ENCODE results near the gene BTBD1. TPM values are rescaled to one million over a fixed set of nuclear protein-coding genes. Genes with fewer than 3 reads are reported as not detected.

Gene BTBD1
- total RNA-seq, 1 donor from 2014 or later, result 38.7 TPM

DNA sequence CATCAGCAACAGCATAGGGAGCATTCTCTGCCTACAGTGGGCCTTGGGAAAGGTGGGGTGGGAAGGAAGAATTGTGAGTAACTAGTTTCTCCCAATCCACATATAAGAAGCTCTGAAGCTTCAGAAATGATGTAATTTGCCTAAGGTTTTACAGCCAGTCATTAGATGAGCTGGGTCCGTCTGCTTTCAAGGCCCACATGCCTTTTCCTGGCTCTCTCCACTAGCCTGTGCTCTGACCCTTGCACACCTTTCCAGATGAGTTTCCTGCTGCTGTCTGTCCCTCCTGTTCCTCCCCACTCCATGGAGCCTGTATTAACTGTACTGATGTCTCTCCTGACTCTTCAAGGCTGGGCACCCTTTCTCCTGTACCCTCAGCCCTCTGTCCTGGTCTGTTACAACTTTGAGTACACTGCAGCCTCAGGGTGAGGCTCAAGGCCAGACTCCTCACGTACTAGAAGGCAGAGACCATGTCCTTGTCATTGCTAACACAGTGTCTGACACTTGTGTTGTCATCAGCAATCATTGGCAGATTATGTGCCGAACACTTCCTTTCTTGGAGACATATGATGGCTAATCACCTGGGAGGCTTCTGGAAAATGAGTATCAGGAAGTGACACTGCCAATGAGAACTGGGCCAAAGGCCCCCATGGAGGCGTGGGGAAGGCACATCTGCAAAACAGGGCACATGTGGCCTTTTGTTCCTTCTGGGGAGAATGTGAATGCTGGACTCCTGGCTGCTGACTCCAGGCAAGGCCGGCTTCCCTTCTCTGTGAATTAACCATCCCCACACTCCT lies 47.0 kb upstream of the BTBD1 start:
- H3K9me3 Mint-ChIP-seq (ENCODE audit: low read depth), result no peaks in the 10 kb centered on the region
- TF ChIP-seq, protein P1, sequence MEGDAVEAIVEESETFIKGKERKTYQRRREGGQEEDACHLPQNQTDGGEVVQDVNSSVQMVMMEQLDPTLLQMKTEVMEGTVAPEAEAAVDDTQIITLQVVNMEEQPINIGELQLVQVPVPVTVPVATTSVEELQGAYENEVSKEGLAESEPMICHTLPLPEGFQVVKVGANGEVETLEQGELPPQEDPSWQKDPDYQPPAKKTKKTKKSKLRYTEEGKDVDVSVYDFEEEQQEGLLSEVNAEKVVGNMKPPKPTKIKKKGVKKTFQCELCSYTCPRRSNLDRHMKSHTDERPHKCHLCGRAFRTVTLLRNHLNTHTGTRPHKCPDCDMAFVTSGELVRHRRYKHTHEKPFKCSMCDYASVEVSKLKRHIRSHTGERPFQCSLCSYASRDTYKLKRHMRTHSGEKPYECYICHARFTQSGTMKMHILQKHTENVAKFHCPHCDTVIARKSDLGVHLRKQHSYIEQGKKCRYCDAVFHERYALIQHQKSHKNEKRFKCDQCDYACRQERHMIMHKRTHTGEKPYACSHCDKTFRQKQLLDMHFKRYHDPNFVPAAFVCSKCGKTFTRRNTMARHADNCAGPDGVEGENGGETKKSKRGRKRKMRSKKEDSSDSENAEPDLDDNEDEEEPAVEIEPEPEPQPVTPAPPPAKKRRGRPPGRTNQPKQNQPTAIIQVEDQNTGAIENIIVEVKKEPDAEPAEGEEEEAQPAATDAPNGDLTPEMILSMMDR (IDR thresholded peaks at IDR 0.05; ENCODE audit: unreplicated experiment), result no peak
- no peaks in the 10 kb centered on the region for H3K4me1 Mint-ChIP-seq (ENCODE audit: low read depth)
- DNase-seq (ENCODE audit: low spot score, unreplicated experiment), result no peak
- no peaks in the 10 kb centered on the region for H3K36me3 Mint-ChIP-seq (ENCODE audit: insufficient read depth)
- peaks cover 22% of the 10 kb centered on the region for H3K27me3 Mint-ChIP-seq
- no peak overlapping the region for H3K27ac Mint-ChIP-seq
- no peak overlapping the region for H3K4me3 Mint-ChIP-seq (ENCODE audit: low read depth)

DNA sequence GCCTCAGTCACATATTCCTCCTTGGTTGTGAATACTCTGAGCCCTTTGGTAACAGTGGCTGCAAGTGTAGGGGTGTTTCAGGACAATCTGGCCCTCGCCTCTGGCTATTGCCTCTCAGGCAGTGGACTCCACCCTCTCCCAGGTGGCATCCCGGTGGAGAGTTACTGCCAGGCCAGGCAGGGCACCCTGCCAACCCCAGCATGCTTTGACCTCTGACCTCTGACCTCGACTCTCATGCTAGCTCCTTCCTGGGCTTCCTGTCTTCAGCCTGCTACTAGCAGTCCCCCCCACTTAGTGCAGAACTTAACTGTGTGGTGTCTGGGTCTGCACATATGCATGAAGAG lies 45.9 kb upstream of the BTBD1 start:
- H3K36me3 Mint-ChIP-seq (ENCODE audit: insufficient read depth), result no peaks in the 10 kb centered on the region
- H3K4me3 Mint-ChIP-seq (ENCODE audit: low read depth), result no peak overlapping the region
- peaks cover 33% of the 10 kb centered on the region for H3K27me3 Mint-ChIP-seq
- H3K4me1 Mint-ChIP-seq (ENCODE audit: low read depth), result no peaks in the 10 kb centered on the region
- H3K27ac Mint-ChIP-seq, result no peak overlapping the region
- DNase-seq (ENCODE audit: low spot score, unreplicated experiment), result no peak
- H3K9me3 Mint-ChIP-seq (ENCODE audit: low read depth), result no peaks in the 10 kb centered on the region
- TF ChIP-seq, protein P1 (IDR thresholded peaks at IDR 0.05; ENCODE audit: unreplicated experiment), result no peak

DNA sequence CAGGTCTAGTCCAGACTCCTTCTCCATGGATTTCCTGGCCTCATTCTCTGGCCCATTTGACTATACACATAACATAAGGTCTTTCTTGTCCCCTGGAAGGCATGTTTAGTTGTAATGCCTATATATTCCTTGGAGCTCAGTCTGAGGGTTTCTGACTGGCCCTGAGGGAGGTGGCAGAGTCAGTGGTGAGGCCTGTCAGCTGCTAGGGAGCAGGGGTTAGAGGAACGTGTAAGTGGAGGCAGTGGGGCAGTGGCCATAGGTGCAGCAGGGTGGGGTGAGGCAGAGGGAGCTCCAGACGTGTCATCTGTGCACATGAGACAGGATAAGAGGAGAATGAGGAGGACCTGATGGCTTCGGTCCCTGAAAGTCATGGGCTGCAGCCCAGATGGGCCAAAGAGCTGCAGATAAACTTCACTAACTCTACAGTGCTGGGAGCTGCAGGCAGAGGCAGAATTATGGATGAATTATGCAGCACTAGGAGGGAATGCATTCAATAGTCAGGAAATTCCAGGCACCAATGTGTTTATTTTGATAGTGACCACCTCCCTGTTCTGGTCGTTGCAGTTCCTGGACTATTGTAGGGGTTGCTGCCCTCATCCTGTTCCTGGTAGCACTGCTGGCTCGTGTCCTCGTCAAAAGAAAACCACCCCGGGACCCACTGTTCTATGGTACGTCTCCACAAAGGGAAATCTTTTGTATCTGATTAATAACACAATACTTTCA lies 45.3 kb upstream of the BTBD1 start:
- Mint-ChIP-seq H3K4me1 (ENCODE audit: low read depth) (no peaks in the 10 kb centered on the region), H3K9me3 (ENCODE audit: low read depth) (no peaks in the 10 kb centered on the region), H3K4me3 (ENCODE audit: low read depth) (no peak overlapping the region), H3K36me3 (ENCODE audit: insufficient read depth) (no peaks in the 10 kb centered on the region), H3K27ac (no peak overlapping the region), H3K27me3 (peaks cover 34% of the 10 kb centered on the region)
- no peak for DNase-seq (ENCODE audit: low spot score, unreplicated experiment)
- TF ChIP-seq, protein P1 (IDR thresholded peaks at IDR 0.05; ENCODE audit: unreplicated experiment), result no peak

DNA sequence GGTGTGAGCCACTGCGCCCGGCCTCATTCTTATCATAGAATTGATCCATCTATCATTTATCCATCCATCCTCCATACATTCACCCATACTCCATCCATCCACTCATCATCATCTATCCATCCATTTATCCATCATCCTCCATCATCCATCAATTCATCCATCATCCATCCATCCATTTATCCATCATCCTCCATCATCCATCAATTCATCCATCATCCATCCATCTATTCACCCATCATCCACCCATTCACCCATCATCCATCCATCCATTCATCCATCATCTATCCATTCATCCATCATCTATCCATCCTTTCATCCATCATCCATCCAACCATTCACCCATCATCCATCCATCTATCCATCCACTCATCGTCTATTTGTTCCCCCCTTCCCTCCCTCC lies 44.1 kb upstream of the BTBD1 start:
- TF ChIP-seq, protein P1 (IDR thresholded peaks at IDR 0.05; ENCODE audit: unreplicated experiment), result no peak
- H3K9me3 Mint-ChIP-seq (ENCODE audit: low read depth), result no peaks in the 10 kb centered on the region
- peaks cover 2% of the 10 kb centered on the region for H3K4me1 Mint-ChIP-seq (ENCODE audit: low read depth)
- no peak for DNase-seq (ENCODE audit: low spot score, unreplicated experiment)
- no peak overlapping the region for H3K4me3 Mint-ChIP-seq (ENCODE audit: low read depth)
- no peak overlapping the region for H3K27ac Mint-ChIP-seq
- no peaks in the 10 kb centered on the region for H3K36me3 Mint-ChIP-seq (ENCODE audit: insufficient read depth)
- H3K27me3 Mint-ChIP-seq, result peaks cover 41% of the 10 kb centered on the region

DNA sequence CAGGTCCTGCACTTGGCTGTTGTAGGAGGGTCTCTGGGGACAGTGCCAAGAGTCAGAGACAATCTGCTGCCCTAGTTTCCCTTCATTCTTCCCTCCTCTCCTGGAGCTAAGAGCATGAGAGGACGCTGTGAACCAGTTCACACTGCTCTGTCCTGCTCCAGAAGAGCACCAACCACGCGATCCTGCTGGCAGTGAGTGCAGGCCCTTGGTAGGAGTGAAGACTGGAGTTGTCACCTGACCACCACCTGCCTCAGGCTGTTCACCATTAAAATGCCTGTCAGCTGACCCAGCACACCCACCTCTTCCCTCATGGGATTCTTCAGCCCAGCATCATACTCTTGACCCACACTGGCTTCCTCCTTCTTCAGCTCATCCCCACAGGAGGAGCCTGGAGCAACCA lies 43.3 kb upstream of the BTBD1 start:
- Mint-ChIP-seq H3K4me3 (ENCODE audit: low read depth) (peak overlapping the region; percentile 29), H3K27ac (peak overlapping the region; percentile 23), H3K27me3 (peaks cover 46% of the 10 kb centered on the region), H3K9me3 (ENCODE audit: low read depth) (no peaks in the 10 kb centered on the region), H3K36me3 (ENCODE audit: insufficient read depth) (no peaks in the 10 kb centered on the region), H3K4me1 (ENCODE audit: low read depth) (peaks cover 2% of the 10 kb centered on the region)
- no peak for DNase-seq (ENCODE audit: low spot score, unreplicated experiment)
- TF ChIP-seq, protein P1 (IDR thresholded peaks at IDR 0.05; ENCODE audit: unreplicated experiment), result no peak

Data from progenitor cell of endocrine pancreas (in vitro differentiated cells).